Suprapubic skin (tissue), 4 donors: ENCODE results near the gene VPS26B. TPM values are rescaled to one million over a fixed set of nuclear protein-coding genes. Genes with fewer than 3 reads are reported as not detected.
"Not testable (repeated sequence)": the region's sequence is repeated elsewhere in the genome, so short reads cannot be mapped to it uniquely, and the experiment has no call there.

Experiments
- DNase-seq, 2 donors: peaks; one replicate each; pipeline ENCODE4 v3.0.0-alpha.2; 2019; ENCODE audit warnings: low spot score in 2 of 2
- H3K27ac ChIP-seq: fragments of 200-600 bp; sonication (generic); one replicate; pipeline ENCODE4 v1.5.1; 2019
- H3K27me3 ChIP-seq: fragments of 200-600 bp; sonication (generic); one replicate; pipeline ENCODE4 v1.5.1; 2019
- H3K36me3 ChIP-seq: fragments of 200-600 bp; sonication (generic); one replicate; pipeline ENCODE4 v1.5.1; 2019
- H3K4me1 ChIP-seq: fragments of 200-600 bp; sonication (generic); one replicate; pipeline ENCODE4 v1.5.1; 2019
- H3K4me3 ChIP-seq: fragments of 200-600 bp; sonication (generic); one replicate; pipeline ENCODE4 v1.5.1; 2019; ENCODE audit warnings: mild to moderate bottlenecking
- H3K9me3 ChIP-seq: fragments of 200-600 bp; sonication (generic); one replicate; pipeline ENCODE4 v1.5.1; 2019
- CTCF ChIP-seq, 2 donors: fragments of 200-600 bp in 1 of 2; fragments of 450-650 bp in 1 of 2; sonication (generic) in 1 of 2; IDR thresholded peaks; one replicate each; pipeline ENCODE4 v1.5.1; 2016 to 2019; ENCODE audit warnings: antibody characterized with exemption in 2 of 2, mild to moderate bottlenecking in 1 of 2, moderate library complexity in 1 of 2
- EP300 ChIP-seq: sonication (generic); formaldehyde crosslinking; IDR thresholded peaks from one replicate; pipeline ENCODE4 v1.6.1; 2017; ENCODE audit warnings: antibody characterized with exemption
- POLR2A ChIP-seq, 2 donors: fragments of 450-650 bp; IDR thresholded peaks; one replicate each; pipeline ENCODE4 v1.6.1; 2017; ENCODE audit warnings: antibody characterized with exemption in 2 of 2, mild to moderate bottlenecking in 2 of 2, moderate library complexity in 2 of 2
- POLR2AphosphoS5 ChIP-seq, 3 donors: sonication (generic); formaldehyde crosslinking; IDR thresholded peaks; one replicate each; pipeline ENCODE4 v1.6.1; 2017; ENCODE audit warnings: antibody characterized with exemption in 3 of 3
- WGBS: methylation state at CpG from one replicate; pipeline ENCODE4 v1.1.5; 2018; 5-methylcytosine and 5-hydroxymethylcytosine counted together
- total RNA-seq, 4 donors: library from RNA; depleted of rRNA; stranded (reverse); fragments of >200 nt; gene quantifications; one replicate each; pipeline ENCODE4 v1.1.0, GENCODE V29; 2016

Gene VPS26B
- total RNA-seq, 4 donors from 2014 or later: 60.4 to 80.9 (median 74.4) TPM

DNA sequence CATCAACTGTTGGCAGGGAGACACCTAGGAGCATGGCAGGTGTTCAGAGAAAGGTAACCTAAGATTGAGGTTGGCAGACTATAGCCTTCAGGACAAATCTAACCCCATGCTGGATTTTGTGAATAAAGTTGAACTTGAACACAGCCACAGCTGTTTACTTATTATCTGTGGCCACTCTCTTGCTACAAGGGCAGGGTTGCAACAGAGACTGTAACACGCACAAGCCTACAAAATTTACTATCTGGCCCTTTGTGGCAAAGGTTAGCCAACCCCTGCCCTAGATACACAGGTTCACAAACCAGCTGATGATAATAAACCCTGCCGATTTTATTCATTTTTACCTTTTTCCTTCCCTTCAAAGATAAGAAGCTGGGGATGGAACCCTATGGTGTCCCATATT lies 26.2 kb downstream of the VPS26B start:
- Histone ChIP-seq H3K4me1 (peaks cover 30% of the 10 kb centered on the region), H3K27me3 (no peaks in the 10 kb centered on the region), H3K4me3 (no peak overlapping the region), H3K36me3 (peaks cover 47% of the 10 kb centered on the region), H3K27ac (no peak overlapping the region), H3K9me3 (no peaks in the 10 kb centered on the region)
- no peak for DNase-seq
- TF ChIP-seq POLR2AphosphoS5 (IDR thresholded peaks at IDR 0.05): no peak
- no peak for TF ChIP-seq EP300
- 95% methylated on average over 2 of the region's 2 CpGs for WGBS

- WGBS: 5% methylated on average over 27 of the region's 27 CpGs
- no peak for TF ChIP-seq CTCF (IDR thresholded peaks at IDR 0.05)
- no peak for TF ChIP-seq POLR2AphosphoS5 (IDR thresholded peaks at IDR 0.05)
- no peak for TF ChIP-seq POLR2A (IDR thresholded peaks at IDR 0.05)
- no peak for TF ChIP-seq EP300
- Histone ChIP-seq H3K27ac (peak overlapping the region; percentile 74), H3K36me3 (peaks cover 35% of the 10 kb centered on the region), H3K9me3 (no peaks in the 10 kb centered on the region), H3K27me3 (no peaks in the 10 kb centered on the region), H3K4me3 (peak overlapping the region; percentile 90), H3K4me1 (peaks cover 30% of the 10 kb centered on the region)
- DNase-seq: no peak
These were observed 28.1 kb downstream of the VPS26B start for GRCh38 chr11:134252346-134253187.

DNA sequence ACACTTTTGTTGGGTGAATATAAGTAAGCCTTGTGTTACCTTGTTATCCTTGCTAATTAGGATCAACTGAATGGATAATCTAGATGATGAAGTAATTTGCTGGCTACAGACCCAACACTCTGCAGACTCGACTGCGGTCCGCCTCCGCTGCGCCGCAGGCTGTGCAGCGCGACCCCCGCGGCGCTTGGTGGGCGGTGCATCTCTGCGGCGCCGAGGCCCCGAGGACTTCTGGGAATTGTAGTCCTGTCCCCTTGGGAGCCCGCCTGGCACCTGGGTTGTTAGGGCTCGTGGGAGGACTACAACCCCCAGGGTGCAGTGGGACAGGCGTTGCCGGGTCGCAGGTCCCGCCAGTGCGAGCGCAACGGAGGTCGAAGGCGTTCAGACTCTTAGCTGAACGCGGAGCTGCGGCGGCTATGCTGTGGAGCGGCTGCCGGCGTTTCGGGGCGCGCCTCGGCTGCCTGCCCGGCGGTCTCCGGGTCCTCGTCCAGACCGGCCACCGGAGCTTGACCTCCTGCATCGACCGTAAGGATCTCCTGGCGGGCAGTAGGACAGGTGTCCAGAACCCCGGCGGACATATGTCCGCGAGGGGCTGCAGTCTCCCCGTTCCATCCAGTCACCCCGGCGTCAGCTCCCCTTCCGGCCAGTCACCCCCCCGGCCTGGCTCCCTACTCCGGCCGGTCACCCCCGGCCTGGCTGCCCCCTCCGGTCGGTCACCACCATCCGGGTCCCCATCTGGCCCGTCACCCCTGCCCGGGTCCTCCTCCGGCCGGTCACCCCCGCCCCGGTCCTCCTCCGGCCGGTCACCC lies 28.9 kb downstream of the VPS26B start, which contains the start of the genes ACAD8 and THYN1:
Gene ACAD8, plus strand, starts transcription at position 381 of the 806 bp plus-strand sequence. Its CDS starts 33 bp downstream, at position 414.
Gene THYN1, minus strand, starts transcription at position 165 of the 806 bp plus-strand sequence. CDS start 470 bp downstream, outside the sequence.
- H3K27me3 ChIP-seq: no peaks in the 10 kb centered on the region
- H3K9me3 ChIP-seq: no peaks in the 10 kb centered on the region
- peaks cover 30% of the 10 kb centered on the region for H3K4me1 ChIP-seq
- H3K36me3 ChIP-seq: peaks cover 34% of the 10 kb centered on the region
- H3K27ac ChIP-seq: peak within 1 kb of the TSS; percentile 74
- peak within 1 kb of the TSS; percentile 90 for H3K4me3 ChIP-seq
- peak; percentile 98 for DNase-seq
- under 1% methylated on average over 28 of the region's 70 CpGs for WGBS
- TF ChIP-seq EP300 (no peak), CTCF (IDR thresholded peaks at IDR 0.05) (peak in 1 of 2 donors; percentile 42), POLR2A (IDR thresholded peaks at IDR 0.05) (no peak), POLR2AphosphoS5 (IDR thresholded peaks at IDR 0.05) (peak in 2 of 3 donors; percentile 23 to 71)

DNA sequence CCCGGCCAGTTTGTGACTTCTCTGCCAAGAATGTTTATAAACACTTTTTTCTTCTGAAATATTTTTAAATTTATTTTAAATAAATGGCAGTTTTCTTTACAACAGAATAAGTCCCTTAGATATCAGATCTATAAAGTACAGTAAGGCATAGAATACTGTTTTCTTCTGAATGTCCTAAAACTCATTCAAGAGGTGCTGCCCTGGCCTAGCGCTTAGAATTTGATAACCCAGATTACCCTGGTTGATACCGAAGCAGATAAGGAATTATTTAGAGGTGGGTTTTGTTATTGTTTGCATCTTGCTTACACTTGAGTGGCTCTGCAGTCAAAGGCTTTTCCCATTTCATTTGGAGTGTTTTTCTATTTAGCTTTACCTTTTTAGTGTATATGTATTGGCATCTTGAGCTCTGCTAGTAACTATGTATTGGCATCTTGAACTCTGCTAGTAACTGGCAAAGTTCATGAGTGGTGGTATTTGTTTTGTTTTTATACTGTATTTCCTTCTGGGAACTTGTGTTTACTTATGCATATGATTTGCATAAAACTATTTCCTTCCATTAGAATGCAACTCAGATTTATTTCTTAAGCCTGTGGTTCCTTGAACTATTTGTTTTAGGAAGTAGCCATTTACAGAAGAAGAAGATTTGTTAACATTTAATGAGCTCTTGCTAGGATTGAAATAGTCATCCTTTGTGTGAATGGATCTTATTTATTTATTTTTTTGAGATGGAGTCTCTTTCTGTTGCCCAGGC lies 30.1 kb downstream of the VPS26B start:
- Histone ChIP-seq H3K4me3 (peak overlapping the region; percentile 90), H3K4me1 (peaks cover 30% of the 10 kb centered on the region), H3K27ac (no peak overlapping the region), H3K9me3 (no peaks in the 10 kb centered on the region), H3K36me3 (peaks cover 32% of the 10 kb centered on the region), H3K27me3 (no peaks in the 10 kb centered on the region)
- TF ChIP-seq EP300: no peak
- no peak for TF ChIP-seq POLR2AphosphoS5 (IDR thresholded peaks at IDR 0.05)
- no peak for TF ChIP-seq POLR2A (IDR thresholded peaks at IDR 0.05)
- no peak for TF ChIP-seq CTCF (IDR thresholded peaks at IDR 0.05)
- 58% methylated on average over 3 of the region's 3 CpGs for WGBS
- DNase-seq: no peak

- WGBS: 93% methylated on average over 5 of the region's 5 CpGs
These were observed 30.7 kb downstream of the VPS26B start for GRCh38 chr11:134255184-134255561.

More at GRCh38 chr11:134255184-134255561, 30.7 kb downstream of the VPS26B start:
- peaks cover 30% of the 10 kb centered on the region for H3K4me1 ChIP-seq
- H3K4me3 ChIP-seq, H3K27ac ChIP-seq, H3K27me3 ChIP-seq, H3K9me3 ChIP-seq: not testable (repeated sequence)
- peak in 1 of 2 donors; percentile 32 for DNase-seq
- H3K36me3 ChIP-seq: peaks cover 32% of the 10 kb centered on the region
